GM21526 (cell line): ENCODE results near the gene SPINK4.
A peak's percentile ranks its signal among the peaks of the same experiment; 100 is the strongest.

Experiments used
- ATAC-seq: cut with Tn5 transposase; IDR thresholded peaks from one replicate; pipeline ENCODE4 v1.9.1; 2021; ENCODE audit warnings: moderate library complexity; ENCODE audit not compliant: unreplicated experiment, low FRiP score

The SPINK4 gene

GRCh38 chr9:33228606-33229005 is 11.4 kb upstream of the SPINK4 start:
- no peak for ATAC-seq

GRCh38 chr9:33229359-33230114 is 10.4 kb upstream of the SPINK4 start:
- ATAC-seq: no peak

- no peak for ATAC-seq
These were observed 9.0 kb upstream of the SPINK4 start for GRCh38 chr9:33230756-33231622.

- no peak for ATAC-seq
These were observed 8.4 kb upstream of the SPINK4 start for GRCh38 chr9:33231623-33231942.

GRCh38 chr9:33232815-33233214 is 7.2 kb upstream of the SPINK4 start:
- no peak for ATAC-seq

- ATAC-seq: no peak
These were observed 6.2 kb upstream of the SPINK4 start for GRCh38 chr9:33233626-33234342.

GRCh38 chr9:33234511-33235467 is 5.2 kb upstream of the SPINK4 start:
- ATAC-seq: no peak

GRCh38 chr9:33236571-33236970 is 3.4 kb upstream of the SPINK4 start:
- no peak for ATAC-seq

GRCh38 chr9:33241298-33241697 is 1.3 kb downstream of the SPINK4 start:
- ATAC-seq: no peak

- ATAC-seq: no peak
These were observed 2.7 kb downstream of the SPINK4 start for GRCh38 chr9:33242609-33243134.

- ATAC-seq: no peak
These were observed 4.3 kb downstream of the SPINK4 start for GRCh38 chr9:33244137-33244784.

GRCh38 chr9:33245341-33245740 is 5.4 kb downstream of the SPINK4 start:
- ATAC-seq: no peak

GRCh38 chr9:33246269-33246860 is 6.4 kb downstream of the SPINK4 start:
- ATAC-seq: no peak

- no peak for ATAC-seq
These were observed 8.6 kb downstream of the SPINK4 start for GRCh38 chr9:33248606-33249005.

- ATAC-seq: peak; percentile 38
These were observed 9.2 kb downstream of the SPINK4 start for GRCh38 chr9:33249087-33249658.

- ATAC-seq: no peak
These were observed 10.0 kb downstream of the SPINK4 start for GRCh38 chr9:33249983-33250382.

- ATAC-seq: no peak
These were observed 10.6 kb downstream of the SPINK4 start for GRCh38 chr9:33250458-33250995.

- ATAC-seq: no peak
These were observed 14.2 kb downstream of the SPINK4 start for GRCh38 chr9:33254211-33254610.
